GM12878 (cell line): ENCODE results near the gene MGAT5. TPM values are rescaled to one million over a fixed set of nuclear protein-coding genes. Genes with fewer than 3 reads are reported as not detected.

Experiments
- CEBPB ChIP-seq, 2 experiments: fragments of 150-350 bp in 1 of 2; IDR thresholded peaks; 2 replicates each; pipeline ENCODE4 v1.6.1; 2012 to 2014; ENCODE audit warnings: low read depth in 2 of 2, low read length in 2 of 2, borderline replicate concordance in 1 of 2, inconsistent platforms in 1 of 2
- CTCF ChIP-seq, 3 experiments: IDR thresholded peaks in 2 of 3; conservative IDR thresholded peaks in 1 of 3; 2 replicates each; pipeline ENCODE4 v1.5.1; 2011; ENCODE audit warnings: low read depth in 3 of 3, low read length in 3 of 3, mild to moderate bottlenecking in 3 of 3, control low read depth in 2 of 3, moderate library complexity in 2 of 3, inconsistent platforms in 1 of 3, mixed read lengths in 1 of 3; ENCODE audit not compliant: control insufficient read depth in 2 of 3, insufficient read depth in 1 of 3; ENCODE audit errors: extremely low read depth in 1 of 3
- CUX1 ChIP-seq: IDR thresholded peaks from 2 replicates; pipeline ENCODE4 v1.6.1; 2012; ENCODE audit warnings: improper control_type of control experiment, low read depth, low read length; ENCODE audit not compliant: insufficient replicate concordance
- ETV6 ChIP-seq, 2 experiments: fragments of 450-650 bp in 1 of 2; IDR thresholded peaks in 1 of 2; conservative IDR thresholded peaks in 1 of 2; 2 replicates each; pipeline ENCODE4 v1.6.1; 2014; ENCODE audit warnings: antibody characterized with exemption in 1 of 2, borderline replicate concordance in 1 of 2, low read depth in 1 of 2, mild to moderate bottlenecking in 1 of 2, moderate library complexity in 1 of 2
- LARP7 ChIP-seq: fragments of 450-650 bp; IDR thresholded peaks from 2 replicates; pipeline ENCODE4 v1.6.1; 2017; ENCODE audit warnings: mild to moderate bottlenecking
- NR2C2 ChIP-seq: IDR thresholded peaks from 2 replicates; pipeline ENCODE4 v1.6.1; 2011; ENCODE audit warnings: borderline replicate concordance, low read depth; ENCODE audit not compliant: control insufficient read depth, insufficient read length
- POU2F2 ChIP-seq: IDR thresholded peaks from 3 replicates; pipeline ENCODE4 v1.6.1; 2011; ENCODE audit warnings: low read depth, mild to moderate bottlenecking, low read length, borderline replicate concordance
- STAT1 ChIP-seq: fragments of 450-650 bp; conservative IDR thresholded peaks from 2 replicates; pipeline ENCODE4 v1.6.1; 2014; ENCODE audit warnings: antibody characterized with exemption, mild to moderate bottlenecking
- SUPT20H ChIP-seq: IDR thresholded peaks from 2 replicates; pipeline ENCODE4 v1.6.1; 2011; ENCODE audit warnings: low read depth, mild to moderate bottlenecking, low read length, moderate library complexity, borderline replicate concordance; ENCODE audit not compliant: control insufficient read depth
- TBL1XR1 ChIP-seq: IDR thresholded peaks from 2 replicates; pipeline ENCODE4 v1.6.1; 2012; ENCODE audit warnings: low read depth, low read length, improper control_type of control experiment
- TCF3 ChIP-seq: IDR thresholded peaks from 2 replicates; pipeline ENCODE4 v1.6.1; 2012; ENCODE audit warnings: low read depth, mild to moderate bottlenecking, low read length, borderline replicate concordance; ENCODE audit not compliant: insufficient read depth
- ZBTB11 ChIP-seq: fragments of 450-650 bp; formaldehyde crosslinking; IDR thresholded peaks from 2 replicates; pipeline ENCODE4 v1.5.0; 2022; ENCODE audit warnings: mild to moderate bottlenecking, missing genetic modification characterization
- ZBTB33 ChIP-seq: fragments of 450-650 bp; IDR thresholded peaks from 2 replicates; pipeline ENCODE4 v1.6.1; 2017; ENCODE audit warnings: mild to moderate bottlenecking
- ZNF24 ChIP-seq: fragments of 450-650 bp; IDR thresholded peaks from 2 replicates; pipeline ENCODE4 v1.6.1; 2017; ENCODE audit warnings: antibody characterized with exemption, mild to moderate bottlenecking
- polyA plus RNA-seq, 11 experiments: library from polyadenylated mRNA; depleted of rRNA in 4 of 11; unstranded in 6 of 11; stranded (reverse) in 5 of 11; fragments of >200 nt; fragmentation: Nextera tagmentation in 4 of 11; fragmentation: Illumina TruSeq in 1 of 11; extraction: Ambion mirVana in 4 of 11; extraction: Trizol in 1 of 11; gene quantifications; 1 replicate in 1 of 11; 2 replicates in 10 of 11; pipeline versions ENCODE4 v1.2.1 to v1.2.3, GENCODE V29; 2011 to 2016; ENCODE audit warnings: inconsistent platforms in 2 of 11, missing spikeins in 2 of 11, low read depth in 1 of 11
- total RNA-seq, 4 experiments: library from RNA; depleted of rRNA in 3 of 4; stranded (reverse); fragments of >200 nt in 3 of 4; fragmentation: Illumina TruSeq in 1 of 4; extraction: Trizol in 1 of 4; gene quantifications; 2 replicates each; pipeline versions ENCODE4 v1.2.1 to v1.2.3, GENCODE V29; 2013 to 2021
- TF ChIP-seq, protein P1 (sequence below): fragments of 450-650 bp; IDR thresholded peaks from 2 replicates; pipeline ENCODE4 v1.6.1; 2016; ENCODE audit warnings: mild to moderate bottlenecking

MGAT5 gene
- total and polyA plus RNA-seq, 10 of the 15 experiments (the other 5 are each of a cell fraction or from before 2014, with no cell fraction given) = 4.9 to 104 (median 36.2) TPM

DNA sequence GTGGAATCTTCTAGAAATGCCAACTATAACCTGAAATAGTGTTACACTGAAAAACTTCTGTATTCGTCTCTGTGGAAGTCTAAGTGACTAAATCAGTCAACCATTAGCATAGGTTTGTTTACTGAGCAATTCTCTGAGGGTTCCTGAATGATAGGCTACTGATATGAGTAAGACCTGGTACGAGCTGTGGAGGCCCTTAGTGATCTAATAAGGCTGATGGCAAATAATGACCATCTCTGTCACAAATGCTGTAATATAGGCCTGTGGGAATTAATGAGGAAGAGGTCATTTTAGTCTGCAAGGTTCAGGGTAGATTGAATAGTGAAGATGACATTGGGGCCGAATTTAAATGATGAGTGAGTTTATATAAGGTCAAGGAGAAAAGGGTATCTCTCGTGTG lies 82.5 kb downstream of the MGAT5 start (continued):
- TF ChIP-seq CUX1 = no peak
- TF ChIP-seq ZBTB11 = no peak
- TF ChIP-seq STAT1 = no peak
- TF ChIP-seq CTCF (IDR thresholded peaks at IDR 0.05 in 2 of 3, conservative IDR thresholded peaks at IDR 0.05 in 1 of 3; ENCODE audit: control insufficient read depth in 2 of 3, extremely low read depth in 1 of 3, insufficient read depth in 1 of 3, low read depth in 3 of 3, low read length in 3 of 3) = no peak
- TF ChIP-seq TCF3 = peak; percentile 85; the same call in 1 of the 2 replicates
- no peak for TF ChIP-seq ZNF24
- peak; percentile 74; the same call in 1 of the 3 replicates for TF ChIP-seq POU2F2
- peak in 1 of 2 experiments; percentile 89; a peak in 2 of 4 replicates for TF ChIP-seq ETV6 (conservative IDR thresholded peaks at IDR 0.05 in 1 of 2, IDR thresholded peaks at IDR 0.05 in 1 of 2; ENCODE audit: borderline replicate concordance in 1 of 2, low read depth in 1 of 2)
- no peak for TF ChIP-seq NR2C2
- TF ChIP-seq LARP7 = no peak
- TF ChIP-seq ZBTB33 = no peak
- no peak for TF ChIP-seq SUPT20H
- TF ChIP-seq TBL1XR1 = no peak
- TF ChIP-seq, protein P1, sequence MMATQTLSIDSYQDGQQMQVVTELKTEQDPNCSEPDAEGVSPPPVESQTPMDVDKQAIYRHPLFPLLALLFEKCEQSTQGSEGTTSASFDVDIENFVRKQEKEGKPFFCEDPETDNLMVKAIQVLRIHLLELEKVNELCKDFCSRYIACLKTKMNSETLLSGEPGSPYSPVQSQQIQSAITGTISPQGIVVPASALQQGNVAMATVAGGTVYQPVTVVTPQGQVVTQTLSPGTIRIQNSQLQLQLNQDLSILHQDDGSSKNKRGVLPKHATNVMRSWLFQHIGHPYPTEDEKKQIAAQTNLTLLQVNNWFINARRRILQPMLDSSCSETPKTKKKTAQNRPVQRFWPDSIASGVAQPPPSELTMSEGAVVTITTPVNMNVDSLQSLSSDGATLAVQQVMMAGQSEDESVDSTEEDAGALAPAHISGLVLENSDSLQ = no peak
- TF ChIP-seq CEBPB (IDR thresholded peaks at IDR 0.05; ENCODE audit: borderline replicate concordance in 1 of 2, low read depth in 2 of 2, low read length in 2 of 2) = peak in 1 of 2 experiments; percentile 85; a peak in 1 of 4 replicates
